SK-N-SH treated with all-trans-retinoic acid at 6 μM for 48 hours (cell line): ENCODE data around the gene SUPT3H.

ENCODE experiments used
- BACH2 ChIP-seq: fragments of 250-450 bp; sonication (Bioruptor Pico); IDR thresholded peaks from 2 replicates; pipeline ENCODE4 v1.9.0; 2021; ENCODE audit warnings: mild to moderate bottlenecking, borderline replicate concordance
- GLIS3 ChIP-seq: fragments of 250-450 bp; sonication (Bioruptor Pico); IDR thresholded peaks from 2 replicates; pipeline ENCODE4 v1.5.0; 2020; ENCODE audit warnings: mild to moderate bottlenecking, moderate library complexity
- ZFP3 ChIP-seq: fragments of 250-450 bp; sonication (Bioruptor Pico); IDR thresholded peaks from 2 replicates; pipeline ENCODE4 v1.5.0; 2020; ENCODE audit warnings: mild to moderate bottlenecking, moderate library complexity
- TF ChIP-seq, protein P1 (sequence below): fragments of 250-450 bp; sonication (Bioruptor Pico); IDR thresholded peaks from 2 replicates; pipeline ENCODE4 v1.8.0; 2020; ENCODE audit warnings: mild to moderate bottlenecking, moderate library complexity, borderline replicate concordance

DNA sequence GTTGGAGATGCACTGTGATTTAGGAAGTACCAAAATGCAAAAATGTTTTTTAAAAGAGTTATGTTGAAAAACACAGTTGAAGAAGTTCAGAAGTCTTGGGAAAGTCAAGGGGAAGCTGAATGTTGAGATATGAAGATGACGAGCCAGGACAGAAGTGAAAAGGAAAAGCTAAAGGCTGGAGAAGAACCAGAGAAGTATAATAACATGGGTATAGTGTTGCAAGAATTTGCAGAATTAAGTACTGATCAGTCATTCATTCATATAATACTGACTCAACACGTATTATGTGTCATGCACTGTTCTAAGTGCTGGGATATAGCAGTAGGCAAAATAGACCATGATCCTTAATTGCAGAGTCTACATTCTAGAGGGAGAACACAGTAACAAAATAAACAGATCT, 557.4 kb downstream of the SUPT3H start:
- TF ChIP-seq, protein P1, sequence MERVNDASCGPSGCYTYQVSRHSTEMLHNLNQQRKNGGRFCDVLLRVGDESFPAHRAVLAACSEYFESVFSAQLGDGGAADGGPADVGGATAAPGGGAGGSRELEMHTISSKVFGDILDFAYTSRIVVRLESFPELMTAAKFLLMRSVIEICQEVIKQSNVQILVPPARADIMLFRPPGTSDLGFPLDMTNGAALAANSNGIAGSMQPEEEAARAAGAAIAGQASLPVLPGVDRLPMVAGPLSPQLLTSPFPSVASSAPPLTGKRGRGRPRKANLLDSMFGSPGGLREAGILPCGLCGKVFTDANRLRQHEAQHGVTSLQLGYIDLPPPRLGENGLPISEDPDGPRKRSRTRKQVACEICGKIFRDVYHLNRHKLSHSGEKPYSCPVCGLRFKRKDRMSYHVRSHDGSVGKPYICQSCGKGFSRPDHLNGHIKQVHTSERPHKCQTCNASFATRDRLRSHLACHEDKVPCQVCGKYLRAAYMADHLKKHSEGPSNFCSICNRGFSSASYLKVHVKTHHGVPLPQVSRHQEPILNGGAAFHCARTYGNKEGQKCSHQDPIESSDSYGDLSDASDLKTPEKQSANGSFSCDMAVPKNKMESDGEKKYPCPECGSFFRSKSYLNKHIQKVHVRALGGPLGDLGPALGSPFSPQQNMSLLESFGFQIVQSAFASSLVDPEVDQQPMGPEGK (CRISPR knock-in tag), result no peak
- TF ChIP-seq GLIS3 (CRISPR knock-in tag), result no peak
- no peak for TF ChIP-seq ZFP3 (CRISPR knock-in tag)
- no peak for TF ChIP-seq BACH2
